HG02870 (cell line): ENCODE measurements around the gene NCOA1.

ENCODE experiments used
- ATAC-seq: cut with Tn5 transposase; IDR thresholded peaks from one replicate; pipeline ENCODE4 v1.9.1; 2021; ENCODE audit warnings: mild to moderate bottlenecking, moderate library complexity; ENCODE audit not compliant: unreplicated experiment

The NCOA1 gene

GRCh38 chr2:24725956-24726355 lies 234.9 kb downstream of the NCOA1 start:
- ATAC-seq = no peak

- ATAC-seq = no peak
Measured at GRCh38 chr2:24730481-24730880, 239.4 kb downstream of the NCOA1 start.

- ATAC-seq = no peak
Measured at GRCh38 chr2:24731040-24731439, 240.0 kb downstream of the NCOA1 start.

GRCh38 chr2:24731923-24732322 lies 240.9 kb downstream of the NCOA1 start:
- no peak for ATAC-seq

- ATAC-seq = no peak
Measured at GRCh38 chr2:24734741-24735140, 243.7 kb downstream of the NCOA1 start.

GRCh38 chr2:24739354-24740025 lies 248.4 kb downstream of the NCOA1 start:
- no peak for ATAC-seq

GRCh38 chr2:24740142-24740541 lies 249.1 kb downstream of the NCOA1 start:
- no peak for ATAC-seq

GRCh38 chr2:24742730-24743129 lies 251.7 kb downstream of the NCOA1 start:
- no peak for ATAC-seq

- no peak for ATAC-seq
Measured at GRCh38 chr2:24743924-24744323, 252.9 kb downstream of the NCOA1 start.

- ATAC-seq = no peak
Measured at GRCh38 chr2:24744356-24744755, 253.3 kb downstream of the NCOA1 start.

- no peak for ATAC-seq
Measured at GRCh38 chr2:24745825-24746224, 254.8 kb downstream of the NCOA1 start.

- no peak for ATAC-seq
Measured at GRCh38 chr2:24747299-24747698, 256.2 kb downstream of the NCOA1 start.

- ATAC-seq = no peak
Measured at GRCh38 chr2:24749069-24749691, 258.1 kb downstream of the NCOA1 start.

GRCh38 chr2:24754985-24755705 lies 264.1 kb downstream of the NCOA1 start:
- no peak for ATAC-seq

- no peak for ATAC-seq
Measured at GRCh38 chr2:24756789-24757188, 265.7 kb downstream of the NCOA1 start.

GRCh38 chr2:24761866-24762265 lies 270.8 kb downstream of the NCOA1 start:
- ATAC-seq = no peak

- ATAC-seq = no peak
Measured at GRCh38 chr2:24762518-24762917, 271.5 kb downstream of the NCOA1 start.

GRCh38 chr2:24763843-24764242 lies 272.8 kb downstream of the NCOA1 start:
- ATAC-seq = no peak

GRCh38 chr2:24766609-24767008 lies 275.6 kb downstream of the NCOA1 start:
- no peak for ATAC-seq

- no peak for ATAC-seq
Measured at GRCh38 chr2:24768013-24768412, 277.0 kb downstream of the NCOA1 start.

- no peak for ATAC-seq
Measured at GRCh38 chr2:24768601-24769000, 277.5 kb downstream of the NCOA1 start.

GRCh38 chr2:24771061-24771460 lies 280.0 kb downstream of the NCOA1 start:
- no peak for ATAC-seq
